Pancreas (tissue), 10 donors: ENCODE results near the gene LRP6. TPM values are rescaled to one million over a fixed set of nuclear protein-coding genes. Genes with fewer than 3 reads are reported as not detected.

Experiments used
- ATAC-seq, 4 donors: fragments of 200-7000 bp; cut with Tn5 transposase; one replicate each; pipeline versions ENCODE4 v1.8.0 to v1.9.1; 2020; ENCODE audit warnings: mild to moderate bottlenecking in 4 of 4, moderate library complexity in 4 of 4
- DNase-seq, 6 donors: peaks; one replicate each; pipeline ENCODE4 v3.0.0-alpha.2; 2020
- FAIRE-seq: peaks from 2 replicates; lab custom pipeline; 2012; peaks lifted over from hg19 to GRCh38; lab: Jason Lieb, UNC
- H3K27ac ChIP-seq, 4 donors: fragments of 200-600 bp; sonication (generic); 1 replicate in 3 of 4; 2 replicates in 1 of 4; pipeline versions ENCODE4 v1.5.0 to v1.8.0; 2020
- H3K27me3 ChIP-seq, 4 donors: fragments of 200-600 bp; one replicate each; pipeline ENCODE4 v1.8.0; 2021
- H3K36me3 ChIP-seq, 3 donors: fragments of 200-600 bp; sonication (generic) in 1 of 3; one replicate each; pipeline versions ENCODE4 v1.5.0 to v1.8.0; 2020 to 2021
- H3K4me1 ChIP-seq, 3 donors: fragments of 200-600 bp; one replicate each; pipeline ENCODE4 v1.8.0; 2021
- H3K4me3 ChIP-seq, 4 donors: fragments of 200-600 bp; sonication (generic) in 2 of 4; one replicate each; pipeline versions ENCODE4 v1.5.0 to v1.8.0; 2020 to 2021
- H3K9me3 ChIP-seq, 4 donors: fragments of 200-600 bp; one replicate each; pipeline ENCODE4 v1.8.0; 2021
- WGBS, 2 donors: extraction: QIAGEN DNeasy Blood & Tissue Kit; methylation state at CpG; one replicate each; pipeline ENCODE4 v1.1.7; 2013; 5-methylcytosine and 5-hydroxymethylcytosine counted together
- intact Hi-C, 3 donors: fragments of 100-400 bp; cut with DNase I; formaldehyde crosslinking; loops; one replicate each; pipeline versions ENCODE4 v1.11.1 to v1.14.2; 2022
- polyA plus RNA-seq, 2 donors: library from polyadenylated mRNA; stranded (reverse); fragments of 200-250 nt; gene quantifications; one replicate each; pipeline ENCODE4 v1.2.3, GENCODE V29; 2013
- total RNA-seq, 6 donors: library from RNA; stranded (reverse); fragmentation: NEBNext Ultra II Directional in 4 of 6; extraction: Animal tissue kit (Norgen Biotek cat#: 25700) in 4 of 6; gene quantifications; one replicate each; pipeline versions ENCODE4 v1.2.1 to v1.2.4, GENCODE V29; 2021 to 2023
- TF ChIP-seq, protein P1 (sequence below), 4 donors: fragments of 200-600 bp; sonication (generic) in 3 of 4; IDR thresholded peaks; one replicate each; pipeline versions ENCODE4 v1.5.0 to v1.8.0; 2021; ENCODE audit warnings: antibody characterized with exemption in 4 of 4
- donor health status: healthy with polysubstance abuse.
- donor health status: DM: no; HTN: no; CAD: no; lungs with moderate emphysema.
- donor health status: DM: no; HTN: no; CAD: no.
- donor health status: control.
- donor health status: control.
- donor health status: Bipolar disorder and iron deficiency.
- donor health status: DM: yes; HTN: yes; CAD: no.
- donor health status: DM: no; HTN: no; CAD: no.
- donor health status: DM: no; HTN: no; CAD: no.
- donor health status: DM: yes; HTN: yes; CAD: no.

The LRP6 gene
- total and polyA plus RNA-seq, 8 donors = 6.1 to 28.3 (median 21.2) TPM

DNA sequence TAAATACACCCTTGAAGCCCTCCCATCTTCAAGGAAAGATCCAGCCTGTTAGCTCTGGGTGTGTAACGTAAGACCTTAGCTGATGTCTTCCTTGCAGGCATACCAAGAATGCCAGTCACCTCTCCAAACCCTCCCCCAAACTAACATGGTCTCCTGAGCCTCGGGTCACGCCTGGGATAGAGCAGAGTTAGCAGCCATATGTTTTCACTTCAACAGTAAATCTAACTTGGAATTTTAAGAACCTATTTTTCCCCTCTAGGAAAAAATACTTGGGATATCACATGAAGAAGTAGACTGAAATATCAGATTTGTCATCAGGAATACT lies 168.2 kb downstream of the LRP6 start:
- FAIRE-seq (no peak), DNase-seq (no peak), ATAC-seq (no peak)
- Histone ChIP-seq H3K4me3 (no peak overlapping the region), H3K4me1 (no peaks in the 10 kb centered on the region), H3K36me3 (no peaks in the 10 kb centered on the region), H3K27me3 (no peaks in the 10 kb centered on the region), H3K27ac (no peak overlapping the region), H3K9me3 (no peaks in the 10 kb centered on the region)
- intact Hi-C loops = no loop called here
- TF ChIP-seq, protein P1, sequence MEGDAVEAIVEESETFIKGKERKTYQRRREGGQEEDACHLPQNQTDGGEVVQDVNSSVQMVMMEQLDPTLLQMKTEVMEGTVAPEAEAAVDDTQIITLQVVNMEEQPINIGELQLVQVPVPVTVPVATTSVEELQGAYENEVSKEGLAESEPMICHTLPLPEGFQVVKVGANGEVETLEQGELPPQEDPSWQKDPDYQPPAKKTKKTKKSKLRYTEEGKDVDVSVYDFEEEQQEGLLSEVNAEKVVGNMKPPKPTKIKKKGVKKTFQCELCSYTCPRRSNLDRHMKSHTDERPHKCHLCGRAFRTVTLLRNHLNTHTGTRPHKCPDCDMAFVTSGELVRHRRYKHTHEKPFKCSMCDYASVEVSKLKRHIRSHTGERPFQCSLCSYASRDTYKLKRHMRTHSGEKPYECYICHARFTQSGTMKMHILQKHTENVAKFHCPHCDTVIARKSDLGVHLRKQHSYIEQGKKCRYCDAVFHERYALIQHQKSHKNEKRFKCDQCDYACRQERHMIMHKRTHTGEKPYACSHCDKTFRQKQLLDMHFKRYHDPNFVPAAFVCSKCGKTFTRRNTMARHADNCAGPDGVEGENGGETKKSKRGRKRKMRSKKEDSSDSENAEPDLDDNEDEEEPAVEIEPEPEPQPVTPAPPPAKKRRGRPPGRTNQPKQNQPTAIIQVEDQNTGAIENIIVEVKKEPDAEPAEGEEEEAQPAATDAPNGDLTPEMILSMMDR (IDR thresholded peaks at IDR 0.05) = no peak
- WGBS, 2 donors = 93 to 96% methylated on average over 3 of the region's 3 CpGs

DNA sequence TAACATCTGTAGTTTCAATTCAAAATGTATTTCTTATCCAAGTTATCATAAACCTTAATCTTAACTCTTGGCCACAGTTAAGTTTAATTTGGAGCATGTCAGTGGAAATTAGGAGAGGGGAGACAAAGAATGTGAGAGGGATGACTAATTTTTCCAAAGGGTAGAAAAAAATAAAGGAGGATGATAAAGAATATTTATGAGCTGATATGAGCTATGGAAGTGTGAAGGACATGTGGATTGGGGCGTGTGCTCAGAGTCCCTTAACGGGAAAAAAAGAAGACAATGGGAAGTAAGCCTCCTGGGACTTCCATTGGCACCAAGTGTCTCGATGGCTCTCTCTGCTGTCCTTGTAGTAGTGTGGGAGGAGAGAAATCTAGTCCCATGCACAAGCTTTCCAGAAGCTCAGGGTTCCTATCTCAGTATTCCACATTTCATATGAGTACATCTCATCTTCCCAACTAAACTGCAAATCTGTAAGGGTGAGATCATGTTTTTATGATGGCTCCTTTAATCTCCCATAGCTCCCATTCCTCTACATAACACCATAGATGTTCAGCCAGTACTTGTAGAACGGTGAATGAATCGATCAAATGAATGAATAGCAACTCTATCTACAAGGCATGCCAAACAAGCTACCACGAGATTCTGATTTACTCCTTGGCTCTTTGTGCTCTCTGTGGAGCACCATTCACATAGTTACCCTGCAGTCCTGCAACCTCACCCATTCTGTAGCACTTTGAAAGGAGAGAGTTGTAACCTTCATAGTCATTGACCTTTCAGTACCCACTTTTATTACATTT lies 168.8 kb downstream of the LRP6 start:
- Histone ChIP-seq H3K27ac (no peak overlapping the region), H3K9me3 (no peaks in the 10 kb centered on the region), H3K4me1 (no peaks in the 10 kb centered on the region), H3K36me3 (no peaks in the 10 kb centered on the region), H3K4me3 (no peak overlapping the region), H3K27me3 (no peaks in the 10 kb centered on the region)
- WGBS, 2 donors = 78 to 86% methylated on average over 6 of the region's 6 CpGs
- intact Hi-C loops = no loop called here
- no peak for FAIRE-seq
- no peak for ATAC-seq
- TF ChIP-seq, protein P1 (IDR thresholded peaks at IDR 0.05) = no peak
- DNase-seq = no peak

DNA sequence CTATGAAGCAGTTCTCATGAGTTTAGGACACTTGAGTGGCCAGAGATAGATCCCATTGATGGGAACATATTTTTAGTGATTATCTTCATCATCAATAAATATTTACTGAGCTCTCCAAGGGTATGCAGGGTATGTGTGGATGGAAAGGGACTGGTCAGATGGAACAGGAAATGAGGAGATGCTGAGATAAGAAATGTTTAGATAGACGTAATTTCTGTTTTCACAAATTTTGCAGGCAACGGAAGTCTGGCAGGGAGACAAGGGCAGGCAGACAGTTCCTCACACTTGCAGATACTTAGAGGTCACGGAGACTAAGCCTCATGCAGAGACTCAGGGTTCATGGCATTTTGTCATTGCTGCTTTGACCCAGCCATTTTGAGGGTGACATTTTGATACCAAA lies 171.8 kb downstream of the LRP6 start:
- Histone ChIP-seq H3K9me3 (no peaks in the 10 kb centered on the region), H3K27me3 (no peaks in the 10 kb centered on the region), H3K27ac (no peak overlapping the region), H3K36me3 (no peaks in the 10 kb centered on the region), H3K4me1 (no peaks in the 10 kb centered on the region), H3K4me3 (no peak overlapping the region)
- 69% methylated on average over 3 of the region's 3 CpGs for WGBS, 2 donors
- intact Hi-C loops = no loop called here
- TF ChIP-seq, protein P1 (IDR thresholded peaks at IDR 0.05) = no peak
- no peak for DNase-seq
- no peak for ATAC-seq
- FAIRE-seq = no peak

DNA sequence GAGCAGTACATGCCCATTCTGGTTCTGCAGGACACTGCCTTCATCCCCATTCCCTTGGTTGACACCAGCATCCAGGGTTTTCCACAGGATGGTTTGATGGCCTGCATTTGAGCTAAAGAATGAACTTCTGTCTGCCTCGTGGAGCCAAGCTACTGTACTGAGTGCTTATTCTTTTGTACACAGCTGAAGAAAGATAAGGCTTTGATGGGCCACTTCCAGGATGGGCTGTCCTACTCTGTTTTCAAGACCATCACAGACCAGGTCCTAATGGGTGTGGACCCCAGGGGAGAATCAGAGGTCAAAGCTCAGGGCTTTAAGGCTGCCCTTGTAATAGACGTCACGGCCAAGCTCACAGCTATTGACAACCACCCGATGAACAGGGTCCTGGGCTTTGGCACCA lies 172.4 kb downstream of the LRP6 start:
- no peaks in the 10 kb centered on the region for H3K9me3 ChIP-seq
- no peaks in the 10 kb centered on the region for H3K27me3 ChIP-seq
- TF ChIP-seq, protein P1 (IDR thresholded peaks at IDR 0.05) = no peak
- intact Hi-C loops = no loop called here
- FAIRE-seq = no peak
- no peak for DNase-seq
- no peak overlapping the region for H3K4me3 ChIP-seq
- no peaks in the 10 kb centered on the region for H3K36me3 ChIP-seq
- ATAC-seq = no peak
- no peaks in the 10 kb centered on the region for H3K4me1 ChIP-seq
- WGBS, 2 donors = 85 to 87% methylated on average over 4 of the region's 4 CpGs
- no peak overlapping the region for H3K27ac ChIP-seq

DNA sequence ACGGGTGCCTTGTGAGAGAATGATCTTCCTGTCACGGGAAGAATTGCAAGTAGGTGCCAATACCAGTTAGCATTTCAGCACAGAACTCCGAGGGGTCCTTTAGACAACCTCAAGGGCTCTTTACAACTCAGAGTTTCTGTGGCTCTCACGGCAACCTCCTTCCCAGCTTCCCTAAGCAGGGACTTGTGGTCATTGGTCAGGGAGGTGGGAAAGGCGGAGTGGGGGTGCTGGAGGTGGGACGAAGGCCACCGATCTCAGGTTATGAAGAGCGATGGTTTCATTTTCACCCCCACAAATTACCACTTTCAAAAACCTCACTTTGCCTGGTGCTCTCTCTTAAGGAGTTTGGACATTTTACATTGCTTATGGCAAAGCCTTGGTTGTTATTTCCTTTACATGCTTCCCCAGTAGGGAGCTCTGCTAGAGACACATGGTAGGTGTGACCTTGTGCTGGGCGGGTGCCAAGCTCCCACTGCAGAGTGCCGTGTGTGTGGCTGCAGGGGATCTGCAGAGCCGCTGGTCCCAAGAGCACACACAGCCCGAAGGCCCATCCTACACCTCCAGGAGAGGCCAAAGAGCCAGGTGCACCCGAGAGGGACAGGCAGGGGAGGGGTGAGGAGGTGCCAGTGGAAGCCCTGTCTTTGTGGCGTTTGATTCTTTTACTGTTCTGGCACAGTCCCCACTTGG lies 174.7 kb downstream of the LRP6 start:
- H3K27me3 ChIP-seq = no peaks in the 10 kb centered on the region
- 63 to 66% methylated on average over 14 of the region's 14 CpGs for WGBS, 2 donors
- ATAC-seq = peak in 3 of 4 donors; percentile 23 to 67 (median 52)
- FAIRE-seq = no peak
- no peak overlapping the region for H3K4me3 ChIP-seq
- TF ChIP-seq, protein P1 (IDR thresholded peaks at IDR 0.05) = no peak
- intact Hi-C loops = no loop called here
- peak in 3 of 6 donors; percentile 26 to 67 (median 36) for DNase-seq
- H3K9me3 ChIP-seq = no peaks in the 10 kb centered on the region
- H3K27ac ChIP-seq = no peak overlapping the region
- H3K4me1 ChIP-seq = no peaks in the 10 kb centered on the region
- H3K36me3 ChIP-seq = no peaks in the 10 kb centered on the region
